ENCODE data around the gene TXLNG.
"Not testable (repeated sequence)": the region's sequence is repeated elsewhere in the genome, so short reads cannot be mapped to it uniquely, and the experiment has no call there.

The TXLNG gene

DNA sequence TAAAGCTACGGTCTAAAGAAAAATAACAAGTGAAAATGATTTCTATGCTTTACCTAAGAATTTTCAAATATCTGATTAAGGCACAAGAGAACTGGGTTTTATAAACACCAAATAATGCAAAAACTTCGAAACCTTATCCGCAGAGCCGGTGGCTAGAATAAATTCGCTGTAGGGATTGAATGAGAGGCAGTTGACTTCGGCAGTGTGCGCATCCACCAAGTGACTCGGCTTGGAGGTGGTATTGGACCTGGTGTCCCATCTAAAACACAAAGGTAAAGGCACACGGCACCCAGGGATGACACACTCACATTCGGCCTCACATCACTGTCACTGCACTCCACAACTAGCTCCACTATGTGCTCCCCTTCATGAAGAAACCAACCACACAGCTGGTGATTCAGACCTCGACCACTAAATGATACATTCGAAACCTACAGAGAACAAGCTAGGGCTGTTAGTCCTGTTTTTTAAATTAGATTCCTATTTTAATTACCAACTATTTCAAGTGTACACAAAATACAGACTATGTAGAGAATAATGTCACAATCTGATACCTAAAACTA, 66.4 kb downstream of the TXLNG start:
- H3K4me3 ChIP-seq (ENCODE audit: low read depth, low read length): no peak overlapping the region

DNA sequence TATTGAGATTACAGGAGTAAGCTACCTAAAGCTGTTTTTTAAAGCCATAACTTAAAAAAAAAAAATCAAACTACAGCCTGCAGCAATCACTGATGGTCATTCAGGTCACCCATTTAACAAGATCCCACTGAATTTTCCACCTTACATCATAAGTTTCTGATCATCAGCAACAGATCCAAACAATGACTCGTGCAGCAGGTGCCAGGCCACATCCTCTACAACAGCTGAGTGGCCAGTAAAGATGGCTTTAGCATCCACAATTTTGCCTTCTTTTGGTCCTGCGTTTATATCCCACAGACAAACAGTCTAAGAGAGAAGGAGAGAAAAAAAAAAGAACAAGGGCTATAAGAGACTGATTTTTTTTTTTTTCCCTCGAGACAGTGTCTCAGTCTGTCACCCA, 67.3 kb downstream of the TXLNG start:
- H3K4me3 ChIP-seq (ENCODE audit: low read depth, low read length): no peak overlapping the region
- TF ChIP-seq, protein P1, sequence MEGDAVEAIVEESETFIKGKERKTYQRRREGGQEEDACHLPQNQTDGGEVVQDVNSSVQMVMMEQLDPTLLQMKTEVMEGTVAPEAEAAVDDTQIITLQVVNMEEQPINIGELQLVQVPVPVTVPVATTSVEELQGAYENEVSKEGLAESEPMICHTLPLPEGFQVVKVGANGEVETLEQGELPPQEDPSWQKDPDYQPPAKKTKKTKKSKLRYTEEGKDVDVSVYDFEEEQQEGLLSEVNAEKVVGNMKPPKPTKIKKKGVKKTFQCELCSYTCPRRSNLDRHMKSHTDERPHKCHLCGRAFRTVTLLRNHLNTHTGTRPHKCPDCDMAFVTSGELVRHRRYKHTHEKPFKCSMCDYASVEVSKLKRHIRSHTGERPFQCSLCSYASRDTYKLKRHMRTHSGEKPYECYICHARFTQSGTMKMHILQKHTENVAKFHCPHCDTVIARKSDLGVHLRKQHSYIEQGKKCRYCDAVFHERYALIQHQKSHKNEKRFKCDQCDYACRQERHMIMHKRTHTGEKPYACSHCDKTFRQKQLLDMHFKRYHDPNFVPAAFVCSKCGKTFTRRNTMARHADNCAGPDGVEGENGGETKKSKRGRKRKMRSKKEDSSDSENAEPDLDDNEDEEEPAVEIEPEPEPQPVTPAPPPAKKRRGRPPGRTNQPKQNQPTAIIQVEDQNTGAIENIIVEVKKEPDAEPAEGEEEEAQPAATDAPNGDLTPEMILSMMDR (IDR thresholded peaks at IDR 0.05; ENCODE audit: low read depth, low read length): no peak
- DNase-seq (ENCODE audit: low read depth, low spot score): no peak
- in situ Hi-C loops (cut with HindIII; ENCODE audit: low sequenced_read_pairs): no loop called here

More for the DNA sequence above, 66.4 kb downstream of the TXLNG start:
- no peak for DNase-seq (ENCODE audit: low read depth, low spot score)
- in situ Hi-C loops (cut with HindIII; ENCODE audit: low sequenced_read_pairs): no loop called here
- TF ChIP-seq, protein P1 (IDR thresholded peaks at IDR 0.05; ENCODE audit: low read depth, low read length): no peak

DNA sequence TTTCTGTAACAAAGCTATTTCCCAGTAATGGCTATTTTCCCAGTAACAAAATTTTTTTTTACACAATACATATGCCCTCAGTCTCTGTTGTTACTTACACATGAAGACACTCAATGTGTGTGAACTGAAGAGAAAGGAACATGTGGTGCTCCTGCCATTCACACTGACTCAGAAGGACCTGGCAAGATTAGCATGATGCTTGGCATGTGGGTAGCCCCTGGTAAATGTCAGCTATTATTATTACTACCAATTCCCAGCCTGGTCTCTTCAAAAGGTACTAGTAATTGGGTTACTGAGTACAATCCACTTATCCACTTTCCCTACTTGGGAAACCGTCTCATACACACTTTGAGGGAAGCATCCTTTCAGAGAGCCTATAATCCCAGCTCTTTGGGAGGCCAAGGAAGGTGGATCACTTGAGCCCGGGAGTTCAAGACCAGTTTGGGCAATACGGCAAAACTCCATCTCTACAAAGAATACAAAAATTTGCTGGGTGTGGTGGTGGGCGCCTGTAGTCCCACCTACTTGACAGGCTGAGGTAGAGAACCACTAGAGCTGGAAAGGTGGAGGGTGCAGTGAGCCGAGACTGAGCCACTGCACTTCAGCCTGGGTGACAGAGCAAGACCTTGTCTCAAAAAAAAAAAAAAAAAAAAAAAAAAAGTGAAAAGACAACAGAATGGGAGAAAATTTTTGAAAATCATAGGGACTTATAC, 69.3 kb downstream of the TXLNG start:
- no peak for DNase-seq (ENCODE audit: low read depth, low spot score)
- in situ Hi-C loops (cut with HindIII; ENCODE audit: low sequenced_read_pairs): no loop called here
- TF ChIP-seq, protein P1 (IDR thresholded peaks at IDR 0.05; ENCODE audit: low read depth, low read length): no peak
- no peak overlapping the region for H3K4me3 ChIP-seq (ENCODE audit: low read depth, low read length)

DNA sequence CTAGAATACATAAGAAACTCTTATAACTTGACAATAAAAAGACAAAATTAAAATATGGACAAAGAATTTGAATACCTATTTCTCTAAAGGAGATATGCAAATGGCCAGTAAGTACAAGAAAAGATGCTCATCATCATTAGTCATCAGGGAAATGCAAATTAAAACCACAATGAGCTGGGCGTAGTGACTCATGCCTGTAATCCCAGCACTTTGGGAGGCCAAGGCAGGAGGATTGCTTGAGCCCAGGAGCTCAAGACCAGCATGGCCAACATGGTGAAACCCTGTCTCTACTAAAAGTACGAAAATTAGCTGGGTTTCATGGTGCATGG, 69.8 kb downstream of the TXLNG start:
- peak; percentile 61 for DNase-seq (ENCODE audit: low read depth, low spot score)
- in situ Hi-C loops (cut with HindIII; ENCODE audit: low sequenced_read_pairs); H3K4me3 ChIP-seq (ENCODE audit: low read depth, low read length): not testable (repeated sequence)

DNA sequence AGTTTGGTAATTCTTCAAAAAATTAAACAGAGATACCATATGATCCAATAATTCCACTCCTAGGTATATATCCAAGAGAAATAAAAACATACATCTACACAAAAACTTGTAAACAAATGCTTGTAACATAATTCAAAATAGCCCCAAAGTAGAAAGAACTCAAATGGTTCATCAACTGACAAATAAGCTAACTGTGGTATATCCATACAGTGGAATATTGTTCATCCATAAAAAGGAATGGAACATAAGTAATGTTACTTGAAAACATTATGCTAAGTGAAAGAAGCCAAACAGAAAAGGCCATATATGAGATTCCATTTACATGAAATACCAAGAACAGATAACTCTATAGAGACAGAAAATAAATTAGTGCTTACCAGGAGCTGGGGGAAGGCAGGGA, 70.5 kb downstream of the TXLNG start:
- TF ChIP-seq, protein P1 (IDR thresholded peaks at IDR 0.05; ENCODE audit: low read depth, low read length): no peak
- in situ Hi-C loops (cut with HindIII; ENCODE audit: low sequenced_read_pairs): no loop called here
- no peak for DNase-seq (ENCODE audit: low read depth, low spot score)
- H3K4me3 ChIP-seq (ENCODE audit: low read depth, low read length): no peak overlapping the region

DNA sequence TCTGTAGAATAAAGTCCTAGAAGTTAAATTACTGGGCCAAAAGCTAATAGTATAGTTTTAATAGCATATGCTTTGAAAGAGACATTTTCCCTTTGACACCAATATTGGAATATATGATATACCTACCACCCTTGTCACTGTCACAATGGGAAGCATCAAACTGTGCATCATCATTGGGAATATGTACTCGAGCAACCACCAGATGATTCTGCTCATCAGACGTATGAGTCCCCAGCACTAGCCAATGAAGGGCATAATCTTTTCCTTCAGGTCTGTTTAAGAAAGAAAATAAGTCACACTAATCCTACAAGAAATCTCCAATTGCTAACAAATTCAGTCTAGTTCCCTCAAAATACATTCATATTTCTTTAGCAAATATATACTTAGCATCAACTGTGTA, 76.6 kb downstream of the TXLNG start:
- TF ChIP-seq, protein P1 (IDR thresholded peaks at IDR 0.05; ENCODE audit: low read depth, low read length): no peak
- no peak for DNase-seq (ENCODE audit: low read depth, low spot score)
- no peak overlapping the region for H3K4me3 ChIP-seq (ENCODE audit: low read depth, low read length)
- in situ Hi-C loops (cut with HindIII; ENCODE audit: low sequenced_read_pairs): no loop called here

DNA sequence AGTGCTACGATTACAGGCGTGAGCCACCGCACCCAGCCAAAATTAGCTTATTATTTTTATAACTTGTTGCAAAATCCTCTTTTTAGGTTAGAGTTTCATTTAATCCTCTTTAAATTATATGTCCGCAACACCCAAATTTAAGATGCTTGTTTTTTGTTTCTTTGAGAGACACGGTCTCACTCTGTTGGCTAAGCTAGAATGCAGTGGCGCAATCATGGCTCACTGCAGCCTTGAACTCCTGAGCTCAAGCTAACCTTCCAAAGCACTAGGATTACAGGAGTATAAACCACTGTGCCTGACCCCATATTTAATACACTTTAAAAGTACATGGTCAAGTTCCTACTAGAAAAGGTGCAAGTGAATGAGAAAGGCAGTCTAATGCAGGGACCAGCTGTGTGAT, 81.7 kb downstream of the TXLNG start:
- H3K4me3 ChIP-seq (ENCODE audit: low read depth, low read length): no peak overlapping the region
- TF ChIP-seq, protein P1 (IDR thresholded peaks at IDR 0.05; ENCODE audit: low read depth, low read length): no peak
- no peak for DNase-seq (ENCODE audit: low read depth, low spot score)
- in situ Hi-C loops (cut with HindIII; ENCODE audit: low sequenced_read_pairs): no loop called here
